Measurements from ENCODE around the gene TMBIM1. TPM values are rescaled to one million over a fixed set of nuclear protein-coding genes. Genes with fewer than 3 reads are reported as not detected.

Gene TMBIM1
- total RNA-seq, 1 experiment from 2014 or later, result 23.5 TPM

GRCh38 chr2:218317835-218318234 is 25.5 kb upstream of the TMBIM1 start:
- DNase-seq (ENCODE audit: low spot score) (no peak), ATAC-seq (no peak)
- TF ChIP-seq GTF2I (CRISPR knock-in tag; conservative IDR thresholded peaks at IDR 0.05) (no peak), USF1 (CRISPR knock-in tag; IDR thresholded peaks at IDR 0.05) (no peak), PRRX2 (CRISPR knock-in tag; IDR thresholded peaks at IDR 0.05) (no peak), MXD4 (CRISPR knock-in tag; IDR thresholded peaks at IDR 0.05; ENCODE audit: borderline replicate concordance) (no peak), IRF2 (CRISPR knock-in tag; IDR thresholded peaks at IDR 0.05; ENCODE audit: borderline replicate concordance, low read depth) (no peak), TEAD1 (CRISPR knock-in tag; IDR thresholded peaks at IDR 0.05) (no peak), FOXK1 (CRISPR knock-in tag; IDR thresholded peaks at IDR 0.05) (no peak)
- TF ChIP-seq, protein P1, sequence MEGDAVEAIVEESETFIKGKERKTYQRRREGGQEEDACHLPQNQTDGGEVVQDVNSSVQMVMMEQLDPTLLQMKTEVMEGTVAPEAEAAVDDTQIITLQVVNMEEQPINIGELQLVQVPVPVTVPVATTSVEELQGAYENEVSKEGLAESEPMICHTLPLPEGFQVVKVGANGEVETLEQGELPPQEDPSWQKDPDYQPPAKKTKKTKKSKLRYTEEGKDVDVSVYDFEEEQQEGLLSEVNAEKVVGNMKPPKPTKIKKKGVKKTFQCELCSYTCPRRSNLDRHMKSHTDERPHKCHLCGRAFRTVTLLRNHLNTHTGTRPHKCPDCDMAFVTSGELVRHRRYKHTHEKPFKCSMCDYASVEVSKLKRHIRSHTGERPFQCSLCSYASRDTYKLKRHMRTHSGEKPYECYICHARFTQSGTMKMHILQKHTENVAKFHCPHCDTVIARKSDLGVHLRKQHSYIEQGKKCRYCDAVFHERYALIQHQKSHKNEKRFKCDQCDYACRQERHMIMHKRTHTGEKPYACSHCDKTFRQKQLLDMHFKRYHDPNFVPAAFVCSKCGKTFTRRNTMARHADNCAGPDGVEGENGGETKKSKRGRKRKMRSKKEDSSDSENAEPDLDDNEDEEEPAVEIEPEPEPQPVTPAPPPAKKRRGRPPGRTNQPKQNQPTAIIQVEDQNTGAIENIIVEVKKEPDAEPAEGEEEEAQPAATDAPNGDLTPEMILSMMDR (IDR thresholded peaks at IDR 0.05), result no peak
- TF ChIP-seq, protein P2, sequence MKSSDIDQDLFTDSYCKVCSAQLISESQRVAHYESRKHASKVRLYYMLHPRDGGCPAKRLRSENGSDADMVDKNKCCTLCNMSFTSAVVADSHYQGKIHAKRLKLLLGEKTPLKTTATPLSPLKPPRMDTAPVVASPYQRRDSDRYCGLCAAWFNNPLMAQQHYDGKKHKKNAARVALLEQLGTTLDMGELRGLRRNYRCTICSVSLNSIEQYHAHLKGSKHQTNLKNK (CRISPR knock-in tag; IDR thresholded peaks at IDR 0.05), result no peak
- Mint-ChIP-seq H3K9me3 (no peaks in the 10 kb centered on the region), H3K4me3 (no peak overlapping the region), H3K36me3 (no peaks in the 10 kb centered on the region), H3K27me3 (ENCODE audit: low read depth) (peaks cover 3% of the 10 kb centered on the region), H3K27ac (no peak overlapping the region), H3K4me1 (peaks cover 19% of the 10 kb centered on the region)
- ChIA-PET CTCF (no interaction called here), POLR2A (no interaction called here)

DNA sequence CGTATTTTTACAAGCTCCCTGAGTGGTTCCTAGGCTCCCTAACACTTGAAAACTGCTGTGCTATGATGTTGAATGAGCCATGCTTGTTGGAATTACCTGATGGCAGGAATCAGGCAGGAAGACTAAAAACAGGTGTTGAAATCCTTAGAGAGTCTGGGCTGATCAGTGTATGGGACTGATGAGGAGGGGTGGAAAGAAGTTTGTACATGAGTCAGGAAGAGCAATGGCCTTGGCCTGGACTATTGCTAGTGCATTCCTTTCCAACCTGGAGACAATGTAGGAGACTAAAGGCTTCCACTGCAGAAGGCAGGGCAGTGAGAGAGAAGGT is 25.0 kb upstream of the TMBIM1 start:
- Mint-ChIP-seq H3K36me3 (no peaks in the 10 kb centered on the region), H3K9me3 (no peaks in the 10 kb centered on the region), H3K27me3 (ENCODE audit: low read depth) (peaks cover 3% of the 10 kb centered on the region), H3K4me3 (no peak overlapping the region), H3K27ac (no peak overlapping the region), H3K4me1 (peaks cover 15% of the 10 kb centered on the region)
- TF ChIP-seq, protein P3, sequence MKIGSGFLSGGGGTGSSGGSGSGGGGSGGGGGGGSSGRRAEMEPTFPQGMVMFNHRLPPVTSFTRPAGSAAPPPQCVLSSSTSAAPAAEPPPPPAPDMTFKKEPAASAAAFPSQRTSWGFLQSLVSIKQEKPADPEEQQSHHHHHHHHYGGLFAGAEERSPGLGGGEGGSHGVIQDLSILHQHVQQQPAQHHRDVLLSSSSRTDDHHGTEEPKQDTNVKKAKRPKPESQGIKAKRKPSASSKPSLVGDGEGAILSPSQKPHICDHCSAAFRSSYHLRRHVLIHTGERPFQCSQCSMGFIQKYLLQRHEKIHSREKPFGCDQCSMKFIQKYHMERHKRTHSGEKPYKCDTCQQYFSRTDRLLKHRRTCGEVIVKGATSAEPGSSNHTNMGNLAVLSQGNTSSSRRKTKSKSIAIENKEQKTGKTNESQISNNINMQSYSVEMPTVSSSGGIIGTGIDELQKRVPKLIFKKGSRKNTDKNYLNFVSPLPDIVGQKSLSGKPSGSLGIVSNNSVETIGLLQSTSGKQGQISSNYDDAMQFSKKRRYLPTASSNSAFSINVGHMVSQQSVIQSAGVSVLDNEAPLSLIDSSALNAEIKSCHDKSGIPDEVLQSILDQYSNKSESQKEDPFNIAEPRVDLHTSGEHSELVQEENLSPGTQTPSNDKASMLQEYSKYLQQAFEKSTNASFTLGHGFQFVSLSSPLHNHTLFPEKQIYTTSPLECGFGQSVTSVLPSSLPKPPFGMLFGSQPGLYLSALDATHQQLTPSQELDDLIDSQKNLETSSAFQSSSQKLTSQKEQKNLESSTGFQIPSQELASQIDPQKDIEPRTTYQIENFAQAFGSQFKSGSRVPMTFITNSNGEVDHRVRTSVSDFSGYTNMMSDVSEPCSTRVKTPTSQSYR (CRISPR knock-in tag; IDR thresholded peaks at IDR 0.05), result no peak
- TF ChIP-seq, protein P2 (CRISPR knock-in tag; IDR thresholded peaks at IDR 0.05), result no peak
- no peak for TF ChIP-seq CREB1 (CRISPR knock-in tag; IDR thresholded peaks at IDR 0.05)
- TF ChIP-seq GTF2I (CRISPR knock-in tag; conservative IDR thresholded peaks at IDR 0.05), result no peak
- no peak for TF ChIP-seq SMAD3 (CRISPR knock-in tag; IDR thresholded peaks at IDR 0.05; ENCODE audit: borderline replicate concordance)
- TF ChIP-seq, protein P4, sequence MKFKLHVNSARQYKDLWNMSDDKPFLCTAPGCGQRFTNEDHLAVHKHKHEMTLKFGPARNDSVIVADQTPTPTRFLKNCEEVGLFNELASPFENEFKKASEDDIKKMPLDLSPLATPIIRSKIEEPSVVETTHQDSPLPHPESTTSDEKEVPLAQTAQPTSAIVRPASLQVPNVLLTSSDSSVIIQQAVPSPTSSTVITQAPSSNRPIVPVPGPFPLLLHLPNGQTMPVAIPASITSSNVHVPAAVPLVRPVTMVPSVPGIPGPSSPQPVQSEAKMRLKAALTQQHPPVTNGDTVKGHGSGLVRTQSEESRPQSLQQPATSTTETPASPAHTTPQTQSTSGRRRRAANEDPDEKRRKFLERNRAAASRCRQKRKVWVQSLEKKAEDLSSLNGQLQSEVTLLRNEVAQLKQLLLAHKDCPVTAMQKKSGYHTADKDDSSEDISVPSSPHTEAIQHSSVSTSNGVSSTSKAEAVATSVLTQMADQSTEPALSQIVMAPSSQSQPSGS (CRISPR knock-in tag; IDR thresholded peaks at IDR 0.05; ENCODE audit: borderline replicate concordance, low read depth), result no peak
- no peak for TF ChIP-seq PRRX2 (CRISPR knock-in tag; IDR thresholded peaks at IDR 0.05)
- TF ChIP-seq, protein P5, sequence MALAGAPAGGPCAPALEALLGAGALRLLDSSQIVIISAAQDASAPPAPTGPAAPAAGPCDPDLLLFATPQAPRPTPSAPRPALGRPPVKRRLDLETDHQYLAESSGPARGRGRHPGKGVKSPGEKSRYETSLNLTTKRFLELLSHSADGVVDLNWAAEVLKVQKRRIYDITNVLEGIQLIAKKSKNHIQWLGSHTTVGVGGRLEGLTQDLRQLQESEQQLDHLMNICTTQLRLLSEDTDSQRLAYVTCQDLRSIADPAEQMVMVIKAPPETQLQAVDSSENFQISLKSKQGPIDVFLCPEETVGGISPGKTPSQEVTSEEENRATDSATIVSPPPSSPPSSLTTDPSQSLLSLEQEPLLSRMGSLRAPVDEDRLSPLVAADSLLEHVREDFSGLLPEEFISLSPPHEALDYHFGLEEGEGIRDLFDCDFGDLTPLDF (CRISPR knock-in tag; IDR thresholded peaks at IDR 0.05), result no peak
- no peak for TF ChIP-seq HMGA2 (CRISPR knock-in tag; IDR thresholded peaks at IDR 0.05)
- TF ChIP-seq, protein P6, sequence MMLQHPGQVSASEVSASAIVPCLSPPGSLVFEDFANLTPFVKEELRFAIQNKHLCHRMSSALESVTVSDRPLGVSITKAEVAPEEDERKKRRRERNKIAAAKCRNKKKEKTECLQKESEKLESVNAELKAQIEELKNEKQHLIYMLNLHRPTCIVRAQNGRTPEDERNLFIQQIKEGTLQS (CRISPR knock-in tag; conservative IDR thresholded peaks at IDR 0.05), result no peak
- TF ChIP-seq, protein P7, sequence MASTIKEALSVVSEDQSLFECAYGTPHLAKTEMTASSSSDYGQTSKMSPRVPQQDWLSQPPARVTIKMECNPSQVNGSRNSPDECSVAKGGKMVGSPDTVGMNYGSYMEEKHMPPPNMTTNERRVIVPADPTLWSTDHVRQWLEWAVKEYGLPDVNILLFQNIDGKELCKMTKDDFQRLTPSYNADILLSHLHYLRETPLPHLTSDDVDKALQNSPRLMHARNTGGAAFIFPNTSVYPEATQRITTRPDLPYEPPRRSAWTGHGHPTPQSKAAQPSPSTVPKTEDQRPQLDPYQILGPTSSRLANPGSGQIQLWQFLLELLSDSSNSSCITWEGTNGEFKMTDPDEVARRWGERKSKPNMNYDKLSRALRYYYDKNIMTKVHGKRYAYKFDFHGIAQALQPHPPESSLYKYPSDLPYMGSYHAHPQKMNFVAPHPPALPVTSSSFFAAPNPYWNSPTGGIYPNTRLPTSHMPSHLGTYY (CRISPR knock-in tag; IDR thresholded peaks at IDR 0.05), result no peak
- no peak for TF ChIP-seq JAZF1 (CRISPR knock-in tag; IDR thresholded peaks at IDR 0.05)
- TF ChIP-seq CBFB (CRISPR knock-in tag; IDR thresholded peaks at IDR 0.05; ENCODE audit: low read depth), result no peak
- no peak for TF ChIP-seq NR3C1 (CRISPR knock-in tag; conservative IDR thresholded peaks at IDR 0.05; ENCODE audit: low read depth)
- TF ChIP-seq SP1 (CRISPR knock-in tag; conservative IDR thresholded peaks at IDR 0.05), result no peak
- TF ChIP-seq NR2C2 (CRISPR knock-in tag; IDR thresholded peaks at IDR 0.05), result no peak
- POLR2A ChIA-PET, result no interaction called here
- ATAC-seq (no peak), DNase-seq (ENCODE audit: low spot score) (no peak)
- CTCF ChIA-PET, result no interaction called here

Data from WTC11 (cell line).